GM19043 (cell line): ENCODE results near the gene ITGA11.

Source experiments
- ATAC-seq: cut with Tn5 transposase; IDR thresholded peaks from one replicate; pipeline ENCODE4 v1.9.1; 2021; ENCODE audit warnings: low read depth; ENCODE audit not compliant: unreplicated experiment

The ITGA11 gene

GRCh38 chr15:68339481-68339880, 92.5 kb downstream of the ITGA11 start:
- ATAC-seq, result no peak

- ATAC-seq, result no peak
Observed at GRCh38 chr15:68337826-68338225, 94.1 kb downstream of the ITGA11 start.

GRCh38 chr15:68336516-68336915, 95.4 kb downstream of the ITGA11 start:
- no peak for ATAC-seq

GRCh38 chr15:68335655-68336054, 96.3 kb downstream of the ITGA11 start:
- no peak for ATAC-seq

- no peak for ATAC-seq
Observed at GRCh38 chr15:68335251-68335650, 96.7 kb downstream of the ITGA11 start.

- no peak for ATAC-seq
Observed at GRCh38 chr15:68334661-68335124, 97.3 kb downstream of the ITGA11 start.

GRCh38 chr15:68333775-68334470, 98.0 kb downstream of the ITGA11 start:
- ATAC-seq, result no peak

- ATAC-seq, result no peak
Observed at GRCh38 chr15:68332266-68332665, 99.7 kb downstream of the ITGA11 start.

GRCh38 chr15:68330901-68331300, 101.1 kb downstream of the ITGA11 start:
- ATAC-seq, result no peak

- no peak for ATAC-seq
Observed at GRCh38 chr15:68330416-68330815, 101.5 kb downstream of the ITGA11 start.

GRCh38 chr15:68328964-68329363, 103.0 kb downstream of the ITGA11 start:
- ATAC-seq, result no peak

GRCh38 chr15:68328443-68328842, 103.5 kb downstream of the ITGA11 start:
- no peak for ATAC-seq

- ATAC-seq, result no peak
Observed at GRCh38 chr15:68326711-68327354, 105.1 kb downstream of the ITGA11 start.

- ATAC-seq, result no peak
Observed at GRCh38 chr15:68325726-68326125, 106.2 kb downstream of the ITGA11 start.

- ATAC-seq, result no peak
Observed at GRCh38 chr15:68322796-68323195, 109.2 kb downstream of the ITGA11 start.

- ATAC-seq, result no peak
Observed at GRCh38 chr15:68321229-68321628, 110.7 kb downstream of the ITGA11 start.

GRCh38 chr15:68319997-68320396, 112.0 kb downstream of the ITGA11 start:
- no peak for ATAC-seq

- ATAC-seq, result no peak
Observed at GRCh38 chr15:68318931-68319909, 112.7 kb downstream of the ITGA11 start.

GRCh38 chr15:68318008-68318835, 113.7 kb downstream of the ITGA11 start:
- no peak for ATAC-seq
